ENCODE results near the gene INSRR. TPM values are rescaled to one million over a fixed set of nuclear protein-coding genes. Genes with fewer than 3 reads are reported as not detected.

INSRR gene
- 1 to 10 TPM; 6.4 to 7.0 TPM for total RNA-seq
- polyA plus RNA-seq (ENCODE audit: insufficient read depth, low read depth, low replicate concordance): 1.5 TPM
- long read RNA-seq, donor 1, full-length matches to known transcripts: 1 of 1 reads
- long read RNA-seq, donor 1, partial matches to known transcripts: 0 of 1 reads
- long read RNA-seq, donor 1, other reads (novel, unspliced or antisense): 0 of 1 reads
- long read RNA-seq, donor 2: 0 reads

GRCh38 chr1:156858959-156859522 lies at the start of gene INSRR:
TSS of gene INSRR (minus strand) at chr1:156859117. CDS start at chr1:156858621, 496 bp downstream.
- Histone ChIP-seq H3K9me3 (no peaks in the 10 kb centered on the region), H3K4me3 (peak within 1 kb of the TSS in 1 of 2 donors; percentile 45), H3K27ac (no peak within 1 kb of the TSS), H3K36me3 (ENCODE audit: low read depth, missing control alignments) (no peaks in the 10 kb centered on the region), H3K27me3 (no peaks in the 10 kb centered on the region), H3K4me1 (peaks cover 38% of the 10 kb centered on the region)
- no peak for DNase-seq
- intact Hi-C loops (cut with DNase I; ENCODE audit: low total_unique reads): no loop called here
- TF ChIP-seq POLR2A (IDR thresholded peaks at IDR 0.05): no peak
- TF ChIP-seq, protein P1, sequence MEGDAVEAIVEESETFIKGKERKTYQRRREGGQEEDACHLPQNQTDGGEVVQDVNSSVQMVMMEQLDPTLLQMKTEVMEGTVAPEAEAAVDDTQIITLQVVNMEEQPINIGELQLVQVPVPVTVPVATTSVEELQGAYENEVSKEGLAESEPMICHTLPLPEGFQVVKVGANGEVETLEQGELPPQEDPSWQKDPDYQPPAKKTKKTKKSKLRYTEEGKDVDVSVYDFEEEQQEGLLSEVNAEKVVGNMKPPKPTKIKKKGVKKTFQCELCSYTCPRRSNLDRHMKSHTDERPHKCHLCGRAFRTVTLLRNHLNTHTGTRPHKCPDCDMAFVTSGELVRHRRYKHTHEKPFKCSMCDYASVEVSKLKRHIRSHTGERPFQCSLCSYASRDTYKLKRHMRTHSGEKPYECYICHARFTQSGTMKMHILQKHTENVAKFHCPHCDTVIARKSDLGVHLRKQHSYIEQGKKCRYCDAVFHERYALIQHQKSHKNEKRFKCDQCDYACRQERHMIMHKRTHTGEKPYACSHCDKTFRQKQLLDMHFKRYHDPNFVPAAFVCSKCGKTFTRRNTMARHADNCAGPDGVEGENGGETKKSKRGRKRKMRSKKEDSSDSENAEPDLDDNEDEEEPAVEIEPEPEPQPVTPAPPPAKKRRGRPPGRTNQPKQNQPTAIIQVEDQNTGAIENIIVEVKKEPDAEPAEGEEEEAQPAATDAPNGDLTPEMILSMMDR (IDR thresholded peaks at IDR 0.05): no peak
- WGBS, 2 donors: 2 to 3% methylated on average over 23 to 37 of the region's 39 CpGs

- H3K27ac ChIP-seq: no peak overlapping the region
- peaks cover 27% of the 10 kb centered on the region for H3K4me1 ChIP-seq
- H3K9me3 ChIP-seq: no peaks in the 10 kb centered on the region
- no peak overlapping the region for H3K4me3 ChIP-seq
- no peaks in the 10 kb centered on the region for H3K36me3 ChIP-seq (ENCODE audit: low read depth, missing control alignments)
- intact Hi-C loops (cut with DNase I; ENCODE audit: low total_unique reads): no loop called here
- TF ChIP-seq, protein P1 (IDR thresholded peaks at IDR 0.05): no peak
- no peak for TF ChIP-seq POLR2A (IDR thresholded peaks at IDR 0.05)
- 41 to 65% methylated on average over 11 to 29 of the region's 29 CpGs for WGBS, 2 donors
- DNase-seq: no peak
- H3K27me3 ChIP-seq: no peaks in the 10 kb centered on the region
Observed at GRCh38 chr1:156908541-156908940, 49.6 kb upstream of the INSRR start.

DNA sequence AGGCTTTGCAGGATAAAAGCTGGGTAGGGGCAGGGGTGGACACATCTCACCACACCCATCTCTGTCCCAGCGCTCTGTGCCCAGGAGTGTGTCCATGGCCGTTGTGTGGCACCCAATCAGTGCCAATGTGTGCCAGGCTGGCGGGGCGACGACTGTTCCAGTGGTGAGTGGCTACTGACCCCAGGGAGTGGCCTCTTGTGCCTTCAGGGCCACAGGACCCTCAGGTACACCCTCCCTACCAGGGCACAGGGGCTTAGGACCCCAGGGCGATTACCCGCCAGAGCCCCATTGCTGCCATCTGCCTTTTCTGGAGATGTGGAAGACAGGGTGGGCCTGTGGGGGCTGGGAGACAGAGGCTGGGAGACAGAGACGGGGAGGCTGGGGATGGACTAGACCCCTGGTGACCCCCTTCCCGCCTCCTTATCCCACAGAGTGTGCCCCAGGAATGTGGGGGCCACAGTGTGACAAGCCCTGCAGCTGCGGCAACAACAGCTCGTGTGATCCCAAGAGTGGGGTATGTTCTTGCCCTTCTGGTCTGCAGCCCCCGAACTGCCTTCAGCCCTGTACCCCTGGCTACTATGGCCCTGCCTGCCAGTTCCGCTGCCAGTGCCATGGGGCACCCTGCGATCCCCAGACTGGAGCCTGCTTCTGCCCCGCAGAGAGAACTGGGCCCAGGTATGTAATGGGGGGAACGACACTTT lies 47.4 kb upstream of the INSRR start:
- Histone ChIP-seq H3K27ac (peak overlapping the region in 1 of 2 donors; percentile 19), H3K36me3 (ENCODE audit: low read depth, missing control alignments) (no peaks in the 10 kb centered on the region), H3K27me3 (no peaks in the 10 kb centered on the region), H3K4me1 (peaks cover 40% of the 10 kb centered on the region), H3K4me3 (no peak overlapping the region), H3K9me3 (no peaks in the 10 kb centered on the region)
- intact Hi-C loops (cut with DNase I; ENCODE audit: low total_unique reads): no loop called here
- TF ChIP-seq, protein P1 (IDR thresholded peaks at IDR 0.05): no peak
- no peak for TF ChIP-seq POLR2A (IDR thresholded peaks at IDR 0.05)
- no peak for DNase-seq
- WGBS, 2 donors: 88% methylated on average over 13 to 16 of the region's 16 CpGs

- no peaks in the 10 kb centered on the region for H3K27me3 ChIP-seq
- no peak overlapping the region for H3K27ac ChIP-seq
- DNase-seq: no peak
- H3K4me3 ChIP-seq: no peak overlapping the region
- peaks cover 44% of the 10 kb centered on the region for H3K4me1 ChIP-seq
- intact Hi-C loops (cut with DNase I; ENCODE audit: low total_unique reads): no loop called here
- TF ChIP-seq POLR2A (IDR thresholded peaks at IDR 0.05): no peak
- TF ChIP-seq, protein P1 (IDR thresholded peaks at IDR 0.05): no peak
- no peaks in the 10 kb centered on the region for H3K36me3 ChIP-seq (ENCODE audit: low read depth, missing control alignments)
- WGBS, 2 donors: 50 to 56% methylated on average over 4 of the region's 4 CpGs
- no peaks in the 10 kb centered on the region for H3K9me3 ChIP-seq
Observed at GRCh38 chr1:156905651-156906050, 46.7 kb upstream of the INSRR start.
